ENCODE results near the gene IRAK2.
A peak's percentile ranks its signal among the peaks of the same experiment; 100 is the strongest.

- TF ChIP-seq CTCF (IDR thresholded peaks at IDR 0.05), result peak; percentile 43 to 59 (median 48)
- TF ChIP-seq POLR2A (IDR thresholded peaks at IDR 0.05), result no peak
Observed at GRCh38 chr3:10263646-10264363, 99.1 kb downstream of the IRAK2 start.

Measured in uterus (tissue), 2 donors.